Caco-2 (cell line): Measurements from ENCODE around the gene ASB1. TPM values are rescaled to one million over a fixed set of nuclear protein-coding genes. Genes with fewer than 3 reads are reported as not detected.

Experiments used
- BruUV-seq: library from RNA; stranded (reverse); fragments of 400-500 nt; replicated peaks from 2 replicates; lab custom pipeline; 2021; lab: Mats Ljungman, UMichigan
- CTCF ChIA-PET: fragments of 300-600 bp; sonication (Branson Sonifier 250); formaldehyde crosslinking; loops from one replicate; lab custom pipeline; 2022; ENCODE audit warnings: antibody characterized with exemption; lab: Charles Lee
- POLR2A ChIA-PET: fragments of 300-600 bp; sonication (Branson Sonifier 250); formaldehyde crosslinking; loops from one replicate; lab custom pipeline; 2022; ENCODE audit warnings: antibody characterized with exemption; lab: Charles Lee
- DNase-seq, 2 experiments: peaks; one replicate each; pipeline versions ENCODE4 v3.0.0 to v3.0.0-alpha.2; 2020 to 2022
- H3K27me3 ChIP-seq: replicated peaks from 2 replicates; pipeline ENCODE4 v1.6.0; 2011; ENCODE audit warnings: low read length; ENCODE audit not compliant: control insufficient read depth, insufficient read depth
- H3K36me3 ChIP-seq: 2 replicates; pipeline ENCODE4 v1.5.1; 2011; ENCODE audit warnings: low read length; ENCODE audit not compliant: control insufficient read depth, insufficient read depth
- H3K4me1 ChIP-seq: fragments of 250-450 bp; sonication (Bioruptor Pico); 2 replicates; pipeline ENCODE4 v1.5.1; 2020; ENCODE audit warnings: mild to moderate bottlenecking
- H3K4me3 ChIP-seq: 2 replicates; pipeline ENCODE4 v1.5.1; 2011; ENCODE audit warnings: low read depth, mild to moderate bottlenecking, control low read depth, low read length
- H3K9me3 ChIP-seq: fragments of 250-450 bp; sonication (Bioruptor Pico); 2 replicates; pipeline ENCODE4 v1.5.1; 2020; ENCODE audit warnings: mild to moderate bottlenecking, moderate library complexity
- H3K27ac Mint-ChIP-seq: one replicate; pipeline ENCODE4 v1.8.0; 2022; ENCODE audit warnings: mixed read lengths; ENCODE audit not compliant: unreplicated experiment
- H3K27me3 Mint-ChIP-seq: one replicate; pipeline ENCODE4 v1.8.0; 2022; ENCODE audit warnings: mixed read lengths; ENCODE audit not compliant: insufficient read depth, unreplicated experiment
- H3K36me3 Mint-ChIP-seq: one replicate; pipeline ENCODE4 v1.8.0; 2022; ENCODE audit warnings: mild to moderate bottlenecking, mixed read lengths; ENCODE audit not compliant: insufficient read depth, unreplicated experiment
- H3K4me1 Mint-ChIP-seq: one replicate; pipeline ENCODE4 v1.8.0; 2022; ENCODE audit warnings: low read depth, mixed read lengths; ENCODE audit not compliant: unreplicated experiment
- H3K4me3 Mint-ChIP-seq: one replicate; pipeline ENCODE4 v1.8.0; 2022; ENCODE audit warnings: mild to moderate bottlenecking, moderate library complexity, mixed read lengths; ENCODE audit not compliant: unreplicated experiment
- H3K9me3 Mint-ChIP-seq: one replicate; pipeline ENCODE4 v1.8.0; 2022; ENCODE audit warnings: mixed read lengths; ENCODE audit not compliant: unreplicated experiment
- CTCF ChIP-seq, 2 experiments: fragments of 200-600 bp in 1 of 2; IDR thresholded peaks; 1 replicate in 1 of 2; 2 replicates in 1 of 2; pipeline versions ENCODE4 v1.5.1 to v1.8.0; 2011 to 2022; ENCODE audit warnings: antibody characterized with exemption in 1 of 2, control low read depth in 1 of 2, inconsistent platforms in 1 of 2, low read depth in 1 of 2, low read length in 1 of 2, mild to moderate bottlenecking in 1 of 2, moderate library complexity in 1 of 2; ENCODE audit not compliant: insufficient read depth in 1 of 2, severe bottlenecking in 1 of 2, unreplicated experiment in 1 of 2
- intact Hi-C: fragments of 100-400 bp; cut with micrococcal nuclease; formaldehyde crosslinking; loops from one replicate; pipeline ENCODE4 v1.10.0; 2022; ENCODE audit not compliant: unreplicated experiment
- total RNA-seq: library from RNA; stranded (reverse); gene quantifications from 2 replicates; pipeline ENCODE4 v1.2.3, GENCODE V29; 2022

ASB1 gene
- total RNA-seq, 1 experiment from 2014 or later, result 16.9 TPM

GRCh38 chr2:238486123-238486848, 59.6 kb downstream of the ASB1 start:
- POLR2A ChIA-PET, result no interaction called here
- Histone ChIP-seq H3K4me1 (no peaks in the 10 kb centered on the region), H3K27me3 (no peaks in the 10 kb centered on the region), H3K4me3 (no peak overlapping the region), H3K9me3 (no peaks in the 10 kb centered on the region), H3K36me3 (no peaks in the 10 kb centered on the region)
- no TSS peak for BruUV-seq
- Mint-ChIP-seq H3K27me3 (no peaks in the 10 kb centered on the region), H3K36me3 (no peaks in the 10 kb centered on the region), H3K27ac (no peak overlapping the region), H3K4me3 (no peak overlapping the region), H3K9me3 (no peaks in the 10 kb centered on the region), H3K4me1 (no peaks in the 10 kb centered on the region)
- no peak for TF ChIP-seq CTCF (IDR thresholded peaks at IDR 0.05; ENCODE audit: insufficient read depth in 1 of 2, low read depth in 1 of 2, low read length in 1 of 2, severe bottlenecking in 1 of 2, unreplicated experiment in 1 of 2)
- intact Hi-C loops, result no loop called here
- CTCF ChIA-PET, result no interaction called here
- DNase-seq, result no peak

- H3K27me3 Mint-ChIP-seq, result no peaks in the 10 kb centered on the region
- Histone ChIP-seq H3K27me3 (no peaks in the 10 kb centered on the region), H3K36me3 (no peaks in the 10 kb centered on the region), H3K4me1 (no peaks in the 10 kb centered on the region), H3K9me3 (no peaks in the 10 kb centered on the region), H3K4me3 (no peak overlapping the region)
- H3K4me1 Mint-ChIP-seq, result no peaks in the 10 kb centered on the region
- CTCF ChIA-PET, result no interaction called here
- POLR2A ChIA-PET, result no interaction called here
- no peak for TF ChIP-seq CTCF (IDR thresholded peaks at IDR 0.05; ENCODE audit: insufficient read depth in 1 of 2, low read depth in 1 of 2, low read length in 1 of 2, severe bottlenecking in 1 of 2, unreplicated experiment in 1 of 2)
- no peak overlapping the region for H3K27ac Mint-ChIP-seq
- no TSS peak for BruUV-seq
- H3K36me3 Mint-ChIP-seq, result no peaks in the 10 kb centered on the region
- no peaks in the 10 kb centered on the region for H3K9me3 Mint-ChIP-seq
- intact Hi-C loops, result no loop called here
- no peak for DNase-seq
- no peak overlapping the region for H3K4me3 Mint-ChIP-seq
Measured at GRCh38 chr2:238487134-238487533, 60.4 kb downstream of the ASB1 start.

- DNase-seq, result no peak
- Mint-ChIP-seq H3K36me3 (no peaks in the 10 kb centered on the region), H3K4me1 (no peaks in the 10 kb centered on the region), H3K4me3 (no peak overlapping the region), H3K27me3 (no peaks in the 10 kb centered on the region), H3K27ac (no peak overlapping the region), H3K9me3 (no peaks in the 10 kb centered on the region)
- no peak for TF ChIP-seq CTCF (IDR thresholded peaks at IDR 0.05; ENCODE audit: insufficient read depth in 1 of 2, low read depth in 1 of 2, low read length in 1 of 2, severe bottlenecking in 1 of 2, unreplicated experiment in 1 of 2)
- ChIA-PET POLR2A (no interaction called here), CTCF (no interaction called here)
- Histone ChIP-seq H3K36me3 (no peaks in the 10 kb centered on the region), H3K9me3 (no peaks in the 10 kb centered on the region), H3K4me1 (no peaks in the 10 kb centered on the region), H3K4me3 (no peak overlapping the region), H3K27me3 (no peaks in the 10 kb centered on the region)
- BruUV-seq, result no TSS peak
- intact Hi-C loops, result no loop called here
Measured at GRCh38 chr2:238487652-238488346, 61.1 kb downstream of the ASB1 start.
